Skin epidermis (tissue), 12 donors: ENCODE data around the gene GREB1.

Experiments used
- H3K27ac ChIP-seq, 21 experiments: fragments of 200-600 bp; sonication (generic) in 11 of 21; one replicate each; pipeline ENCODE4 v1.5.0; 2020; ENCODE audit warnings: mild to moderate bottlenecking in 3 of 21, inconsistent platforms in 2 of 21, moderate library complexity in 2 of 21
- H3K4me3 ChIP-seq, 7 experiments: fragments of 200-600 bp; sonication (generic) in 2 of 7; one replicate each; pipeline ENCODE4 v1.5.0; 2020; ENCODE audit warnings: inconsistent platforms in 2 of 7, mild to moderate bottlenecking in 2 of 7, moderate library complexity in 1 of 7

GREB1 gene

DNA sequence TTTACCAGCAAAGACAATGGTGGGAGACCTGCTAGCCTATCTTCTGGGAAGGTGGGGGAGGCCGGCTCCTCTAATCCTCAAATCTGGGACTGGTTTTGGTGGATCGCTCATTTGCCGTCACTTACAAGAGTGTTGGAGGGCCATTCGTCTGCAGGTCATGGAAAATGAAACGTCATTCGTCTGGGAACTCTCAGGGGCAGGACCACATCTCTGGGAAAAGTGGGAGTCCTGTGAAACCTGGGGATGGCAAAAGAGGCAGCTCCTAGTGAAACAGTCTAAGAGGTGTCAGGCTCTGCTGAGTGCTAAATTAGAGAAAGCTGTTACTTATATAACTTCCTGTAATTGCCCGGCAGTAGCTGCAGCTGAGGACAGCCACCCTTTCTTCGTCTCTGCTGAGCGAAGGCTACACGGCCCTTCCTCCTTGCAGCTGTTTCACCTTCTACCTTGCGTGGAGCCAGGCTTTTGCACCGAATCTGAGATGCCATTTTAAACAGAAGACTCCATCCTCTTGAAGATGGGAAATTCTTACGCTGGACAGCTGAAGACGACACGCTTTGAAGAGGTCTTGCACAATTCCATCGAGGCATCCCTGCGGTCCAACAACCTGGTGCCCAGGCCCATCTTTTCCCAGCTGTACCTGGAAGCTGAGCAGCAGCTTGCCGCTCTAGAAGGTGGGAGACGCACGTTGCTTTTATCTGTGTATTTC is 22.4 kb downstream of the GREB1 start:
- no peak overlapping the region for H3K27ac ChIP-seq
- H3K4me3 ChIP-seq, result no peak overlapping the region

GRCh38 chr2:11558214-11558886 is 24.5 kb downstream of the GREB1 start:
- Histone ChIP-seq H3K4me3 (no peak overlapping the region), H3K27ac (no peak overlapping the region)

GRCh38 chr2:11559066-11559785 is 25.4 kb downstream of the GREB1 start:
- no peak overlapping the region for H3K27ac ChIP-seq
- no peak overlapping the region for H3K4me3 ChIP-seq

GRCh38 chr2:11559786-11560155 is 25.9 kb downstream of the GREB1 start:
- Histone ChIP-seq H3K4me3 (no peak overlapping the region), H3K27ac (no peak overlapping the region)

DNA sequence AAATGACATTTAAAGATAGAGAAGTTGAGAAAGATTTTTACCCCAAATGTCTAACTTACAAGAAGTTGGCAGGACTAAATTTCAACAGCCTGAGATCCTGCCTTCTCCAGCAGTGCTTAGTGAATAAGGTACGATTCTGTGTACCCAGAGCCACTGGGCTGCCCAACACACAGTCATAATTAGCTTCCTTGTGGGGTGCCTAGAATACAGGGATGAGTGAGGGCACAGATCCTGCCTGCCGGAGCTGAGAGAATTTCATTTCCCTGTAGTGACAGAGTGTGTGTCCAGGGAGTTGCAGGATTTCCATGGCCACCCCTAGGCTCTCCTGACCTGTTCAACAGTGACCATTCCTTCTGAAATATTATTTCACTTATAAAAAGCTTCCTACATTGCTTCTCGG is 27.0 kb downstream of the GREB1 start:
- no peak overlapping the region for H3K4me3 ChIP-seq

DNA sequence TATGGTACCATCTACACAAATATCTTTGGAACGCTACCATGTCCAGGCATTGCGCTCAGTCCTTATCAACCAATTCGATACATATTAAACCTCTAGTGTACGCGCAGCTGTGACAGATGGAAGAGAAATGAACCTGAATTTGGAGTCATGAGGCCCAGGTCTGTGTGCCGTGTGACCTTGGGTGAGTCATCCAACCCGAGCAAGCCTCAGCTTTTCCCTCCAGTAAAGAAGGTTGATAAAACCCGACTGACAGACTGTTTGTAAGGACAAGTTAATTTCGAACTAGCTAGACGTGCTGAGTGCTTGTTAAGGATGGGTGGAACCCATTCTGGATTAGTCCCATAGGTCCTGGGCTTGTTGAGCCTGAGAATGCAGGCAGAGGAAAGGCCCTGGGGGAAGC is 28.2 kb downstream of the GREB1 start:
- Histone ChIP-seq H3K27ac (no peak overlapping the region), H3K4me3 (no peak overlapping the region)

More for the DNA sequence above, 27.0 kb downstream of the GREB1 start:
- no peak overlapping the region for H3K27ac ChIP-seq

DNA sequence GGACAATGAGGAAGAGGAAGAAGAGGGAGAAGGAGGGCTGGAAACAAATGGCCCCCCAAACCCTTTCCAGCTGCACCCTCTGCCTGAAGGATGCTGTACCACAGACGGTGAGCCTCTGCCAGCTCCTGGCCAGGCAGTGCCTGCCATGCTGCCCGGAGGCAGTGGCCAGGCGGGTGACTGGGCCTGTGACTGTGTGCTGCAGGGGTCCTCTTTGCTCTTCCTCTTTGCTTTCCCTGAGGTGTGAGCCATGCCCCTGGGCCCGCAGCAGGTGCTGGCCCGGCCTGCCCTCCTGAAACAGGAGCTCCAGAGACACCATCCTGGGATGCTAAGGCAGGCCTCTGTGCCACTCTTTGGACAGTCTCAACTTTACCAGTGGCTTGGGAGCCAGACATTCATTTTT is 28.6 kb downstream of the GREB1 start:
- H3K4me3 ChIP-seq, result no peak overlapping the region
- peak overlapping the region in 1 of 21 experiments; percentile 25 for H3K27ac ChIP-seq

DNA sequence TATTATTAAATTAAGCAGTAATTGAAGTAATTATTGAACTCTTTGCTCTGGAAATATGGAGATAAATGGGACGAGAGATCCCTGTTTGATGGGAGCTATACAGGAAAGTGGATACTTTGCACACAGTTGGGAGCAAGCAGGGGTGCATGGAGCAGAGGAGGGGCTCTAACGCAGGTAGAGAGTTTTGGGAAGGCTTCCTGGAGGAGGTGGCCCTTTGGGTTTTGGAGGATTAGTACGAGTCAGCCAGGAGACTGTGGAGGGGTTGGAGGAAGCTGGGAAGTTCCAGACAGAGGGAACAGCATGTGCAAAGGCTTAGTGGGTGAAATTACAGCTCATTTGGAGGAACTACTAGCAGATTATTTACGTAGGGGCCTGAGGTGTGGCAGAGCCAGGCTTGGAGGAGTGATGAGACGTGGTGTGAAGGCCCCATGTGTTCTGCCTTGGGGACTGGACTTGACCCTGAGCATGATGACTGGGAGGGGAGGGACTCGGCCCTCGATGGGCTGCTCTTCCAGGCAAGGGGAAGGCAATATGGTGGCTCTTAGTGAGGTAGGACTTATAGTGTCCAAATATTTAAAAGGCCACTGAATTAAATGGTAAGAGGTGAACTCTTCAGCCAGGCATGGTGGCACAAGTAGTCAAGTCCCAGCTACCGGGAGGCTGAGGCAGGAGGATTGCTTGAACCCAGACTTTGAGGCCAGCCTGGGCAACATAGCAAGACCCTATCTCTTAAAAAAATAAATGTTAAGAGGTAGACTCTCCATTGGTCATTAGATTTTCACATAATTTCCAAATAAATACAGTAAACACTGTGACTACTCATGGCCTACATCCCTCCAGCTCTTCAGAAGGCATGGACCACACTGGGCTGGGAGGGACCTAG is 30.2 kb downstream of the GREB1 start:
- no peak overlapping the region for H3K4me3 ChIP-seq
- H3K27ac ChIP-seq, result no peak overlapping the region

DNA sequence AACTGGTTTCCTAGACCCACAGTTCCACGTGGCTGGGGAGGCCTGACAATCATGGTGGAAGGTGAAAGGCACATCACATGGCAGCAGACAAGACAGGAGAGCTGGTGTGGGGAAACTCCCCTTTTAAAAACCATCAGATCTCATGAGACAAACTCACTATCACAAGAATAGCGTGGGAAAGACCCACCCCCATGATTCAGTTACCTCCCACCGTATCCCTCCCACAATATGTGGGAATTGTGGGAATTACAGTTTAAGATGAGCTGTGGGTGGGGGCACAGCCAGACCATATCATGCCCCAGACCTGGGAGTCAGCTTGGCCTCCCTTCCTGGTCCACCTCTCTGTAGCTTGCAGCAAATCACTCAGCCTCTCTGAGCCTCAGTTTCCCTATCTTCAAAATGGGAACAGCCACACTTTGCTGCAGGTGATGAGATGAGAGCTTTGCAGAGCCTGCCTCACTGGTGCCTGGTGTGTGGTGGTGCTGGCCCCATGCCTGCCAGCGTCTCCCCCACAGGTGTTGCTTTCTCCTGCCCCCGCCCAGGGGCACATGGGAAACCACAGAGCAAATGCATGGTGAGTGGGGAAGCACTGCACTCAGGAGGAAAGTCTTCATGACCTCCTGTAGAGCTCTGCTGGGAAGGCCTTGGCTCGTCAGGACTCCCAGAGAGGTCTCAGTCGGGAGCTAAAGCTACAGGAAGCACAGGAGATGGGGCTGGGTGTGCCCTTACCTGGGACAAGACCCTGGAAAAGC is 31.1 kb downstream of the GREB1 start:
- no peak overlapping the region for H3K4me3 ChIP-seq
- H3K27ac ChIP-seq, result no peak overlapping the region

DNA sequence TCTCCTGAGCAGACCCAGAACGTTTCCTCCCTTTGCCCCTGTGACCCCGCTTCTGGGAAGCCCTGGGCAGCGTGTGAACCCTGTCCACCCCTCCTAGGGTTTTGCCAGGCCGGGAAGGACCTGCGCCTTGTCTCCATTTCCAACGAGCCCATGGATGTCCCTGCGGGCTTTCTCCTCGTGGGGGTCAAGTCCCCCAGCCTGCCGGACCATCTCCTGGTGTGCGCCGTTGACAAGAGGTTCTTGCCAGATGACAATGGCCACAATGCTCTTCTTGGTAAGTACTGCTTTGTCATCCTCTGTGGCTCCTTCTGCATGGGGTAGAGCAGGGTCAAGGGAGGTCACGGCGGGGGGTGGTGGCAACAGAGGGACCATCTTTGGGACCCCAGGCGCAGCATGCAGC is 32.5 kb downstream of the GREB1 start:
- Histone ChIP-seq H3K27ac (no peak overlapping the region), H3K4me3 (no peak overlapping the region)

- Histone ChIP-seq H3K27ac (no peak overlapping the region), H3K4me3 (no peak overlapping the region)
Measured at GRCh38 chr2:11567631-11568031, 33.8 kb downstream of the GREB1 start.

DNA sequence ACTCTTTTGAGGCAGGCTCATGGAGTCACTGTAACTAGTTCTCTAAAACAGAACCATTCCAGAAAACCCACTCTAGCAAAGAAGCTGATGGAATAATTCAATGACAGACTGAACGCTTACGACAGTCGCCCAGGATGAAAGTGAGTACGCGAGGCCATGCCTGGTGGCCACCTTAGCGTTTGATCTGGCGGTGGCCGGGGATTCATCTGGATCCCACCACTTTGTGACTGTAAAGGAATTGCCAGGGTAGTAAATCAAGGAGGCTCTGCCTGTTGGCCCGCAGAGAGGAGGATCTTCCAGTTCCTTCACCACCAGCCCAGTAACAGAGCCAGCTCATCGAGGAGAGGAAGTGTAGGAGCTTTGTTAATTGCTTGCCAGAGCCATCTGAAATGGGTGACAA is 34.6 kb downstream of the GREB1 start:
- H3K27ac ChIP-seq, result no peak overlapping the region
- no peak overlapping the region for H3K4me3 ChIP-seq

DNA sequence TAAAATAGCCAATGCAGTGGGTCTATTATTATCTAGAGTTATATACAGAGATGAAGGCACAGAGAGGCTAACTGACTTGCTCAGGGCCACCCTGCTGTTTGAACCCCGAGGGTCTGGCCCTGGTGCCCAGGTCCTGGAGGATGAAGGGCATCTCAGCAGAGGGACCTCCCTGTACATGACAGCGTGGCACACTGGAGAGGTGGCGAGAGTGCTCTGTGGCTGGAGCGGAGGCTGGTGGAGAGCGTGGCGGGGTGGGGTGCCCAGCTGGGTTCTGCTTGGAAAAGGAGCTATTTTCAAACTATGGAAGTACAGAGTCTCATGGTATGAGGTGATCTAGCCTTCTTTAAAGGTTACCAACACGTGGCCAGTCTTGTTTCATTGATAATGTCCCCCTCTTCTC is 35.8 kb downstream of the GREB1 start:
- Histone ChIP-seq H3K4me3 (no peak overlapping the region), H3K27ac (no peak overlapping the region)

GRCh38 chr2:11571170-11571569 is 37.3 kb downstream of the GREB1 start:
- Histone ChIP-seq H3K4me3 (no peak overlapping the region), H3K27ac (no peak overlapping the region)

DNA sequence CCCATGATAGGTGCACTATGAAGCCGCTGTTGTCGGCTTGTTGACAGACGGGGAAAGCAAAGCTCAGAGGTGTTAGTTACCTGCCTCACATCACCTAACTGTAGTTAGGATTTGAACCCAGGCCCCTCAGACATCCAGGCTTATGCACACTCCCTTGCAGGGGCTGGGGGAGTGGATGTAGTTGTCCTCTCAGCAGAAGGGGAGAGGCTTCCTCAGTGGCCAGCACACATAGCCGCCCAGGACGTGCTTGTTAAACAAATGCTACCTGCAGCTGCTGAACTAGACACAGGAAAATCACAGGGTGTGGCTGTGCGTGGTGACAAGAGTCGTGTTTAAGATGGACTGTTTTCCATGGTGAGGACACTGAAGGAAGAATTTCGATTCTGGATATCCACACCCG is 39.2 kb downstream of the GREB1 start:
- Histone ChIP-seq H3K27ac (no peak overlapping the region), H3K4me3 (no peak overlapping the region)

DNA sequence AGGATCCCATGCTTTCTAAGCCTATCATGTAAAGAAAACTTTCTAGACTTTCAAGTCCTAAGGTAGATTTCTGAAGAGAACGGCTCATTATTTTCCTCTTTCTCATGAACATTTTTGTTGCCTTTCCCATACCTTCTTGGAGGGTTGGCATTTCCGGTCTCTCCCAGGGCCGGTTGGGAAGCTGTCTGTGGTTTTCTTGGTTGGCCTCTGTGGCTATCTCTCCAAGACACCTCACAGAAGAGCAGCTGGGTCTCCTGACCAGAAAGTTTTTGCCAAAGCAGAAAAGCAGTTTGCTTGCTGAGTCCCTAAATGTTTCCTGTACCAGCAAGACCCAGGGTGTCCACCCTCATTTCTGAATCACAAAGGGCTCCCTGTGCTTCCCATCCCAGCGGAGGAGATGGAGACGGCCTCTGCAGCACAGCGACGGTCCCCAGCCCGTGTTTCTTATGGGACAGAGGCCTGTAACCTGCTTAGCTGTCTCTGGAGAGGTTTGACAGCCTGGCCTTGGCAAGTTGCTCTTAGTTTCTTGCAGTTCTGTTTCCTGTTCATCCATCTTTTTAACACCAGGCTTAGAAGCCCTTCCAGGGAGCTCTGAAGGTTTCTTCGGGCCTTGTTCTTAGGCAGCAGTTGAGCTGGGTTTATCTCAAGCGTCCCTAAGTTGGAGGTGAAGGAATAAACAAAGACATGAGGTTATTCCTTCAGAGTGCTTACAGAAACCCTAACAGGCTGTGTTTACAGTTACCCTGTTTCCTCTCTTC is 39.8 kb downstream of the GREB1 start:
- Histone ChIP-seq H3K4me3 (no peak overlapping the region), H3K27ac (no peak overlapping the region)

- H3K27ac ChIP-seq, result no peak overlapping the region
Measured at GRCh38 chr2:11574176-11575046, 40.6 kb downstream of the GREB1 start.

DNA sequence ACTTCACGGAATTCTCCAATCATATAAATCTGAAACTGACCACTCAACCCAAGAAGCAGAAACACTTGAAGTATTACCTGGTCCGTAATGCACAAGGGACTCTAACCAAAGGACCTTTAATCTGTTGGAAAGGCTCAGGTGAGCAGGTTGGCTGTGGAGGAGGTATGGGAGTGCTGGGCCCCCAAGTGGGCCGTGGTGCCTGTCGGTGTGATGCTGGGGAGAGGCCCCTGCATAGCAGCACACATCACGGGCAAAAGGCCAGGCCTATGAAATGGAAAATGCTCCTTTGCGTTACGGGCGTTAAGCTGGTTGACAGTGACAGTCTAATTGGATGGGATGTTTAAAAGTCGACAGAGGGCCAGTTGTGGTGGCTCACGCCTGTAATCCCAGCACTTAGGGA is 42.6 kb downstream of the GREB1 start:
- Histone ChIP-seq H3K4me3 (no peak overlapping the region), H3K27ac (no peak overlapping the region)

More at GRCh38 chr2:11574176-11575046, 40.6 kb downstream of the GREB1 start:
- H3K4me3 ChIP-seq, result no peak overlapping the region
